Uterus (tissue), 2 donors: ENCODE data around the gene HSPB6.
"Not testable (repeated sequence)": the region's sequence is repeated elsewhere in the genome, so short reads cannot be mapped to it uniquely, and the experiment has no call there.

ENCODE experiments used
- CTCF ChIP-seq, 4 experiments: fragments of 200-600 bp in 2 of 4; fragments of 450-650 bp in 2 of 4; sonication (generic) in 2 of 4; IDR thresholded peaks; one replicate each; pipeline ENCODE4 v1.5.1; 2016 to 2019; ENCODE audit warnings: antibody characterized with exemption in 4 of 4, mild to moderate bottlenecking in 2 of 4, moderate library complexity in 1 of 4
- POLR2A ChIP-seq, 2 donors: fragments of 450-650 bp; IDR thresholded peaks; one replicate each; pipeline ENCODE4 v1.6.1; 2016; ENCODE audit warnings: antibody characterized with exemption in 2 of 2, mild to moderate bottlenecking in 1 of 2, moderate library complexity in 1 of 2

DNA sequence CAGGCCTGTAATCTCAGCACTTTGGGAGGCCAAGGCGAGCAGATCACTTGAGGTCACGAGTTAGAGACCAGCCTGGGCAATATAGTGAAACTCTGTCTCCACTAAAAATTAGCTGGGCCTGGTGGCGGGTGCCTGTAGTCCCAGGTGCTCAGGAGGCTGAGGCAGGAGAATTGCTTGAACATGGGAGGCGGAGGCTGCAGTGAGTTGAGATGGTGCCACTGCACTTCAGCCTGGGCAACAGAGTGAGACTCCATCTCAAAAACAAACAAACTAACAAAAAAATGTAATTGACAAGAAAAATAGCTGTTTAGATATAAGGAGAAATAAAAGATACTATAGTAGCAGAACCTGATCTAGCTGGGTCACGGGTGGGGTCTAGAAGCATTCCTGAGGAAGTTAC, 15.5 kb upstream of the HSPB6 start:
- not testable (repeated sequence) for TF ChIP-seq CTCF, POLR2A (IDR thresholded peaks at IDR 0.05)
